A549 (cell line): ENCODE results near the gene SSX5.

ENCODE experiments used
- CEBPB ChIP-seq, 2 experiments: fragments of >200 bp in 1 of 2; sonication (Bioruptor Twin) in 1 of 2; formaldehyde crosslinking in 1 of 2; IDR thresholded peaks; 2 replicates each; pipeline ENCODE4 v1.6.1; 2012 to 2016
- TF ChIP-seq, protein P1 (sequence below): fragments of >200 bp; sonication (Bioruptor Twin); formaldehyde crosslinking; IDR thresholded peaks from 3 replicates; pipeline ENCODE4 v1.5.1; 2016

DNA sequence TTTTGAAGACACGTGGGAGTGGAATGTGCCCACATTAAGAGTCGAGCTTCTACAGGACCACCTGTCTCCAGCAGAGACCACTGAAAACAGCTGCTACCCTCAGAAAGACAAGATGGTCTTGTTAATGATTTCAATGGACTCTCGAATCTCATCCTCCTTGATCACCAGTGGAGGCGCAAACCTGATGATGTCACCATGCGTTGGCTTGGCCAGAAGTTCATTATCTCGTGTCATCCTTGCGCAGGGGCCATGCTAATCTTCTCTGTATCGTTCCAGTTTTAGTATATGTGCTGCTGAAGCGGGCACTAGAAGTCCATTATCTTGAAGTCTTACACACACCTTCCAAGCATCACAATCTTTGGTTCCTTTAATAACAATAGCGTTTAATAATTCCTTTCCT, 42.8 kb downstream of the SSX5 start:
- TF ChIP-seq CEBPB (IDR thresholded peaks at IDR 0.05), result no peak
- TF ChIP-seq, protein P1, sequence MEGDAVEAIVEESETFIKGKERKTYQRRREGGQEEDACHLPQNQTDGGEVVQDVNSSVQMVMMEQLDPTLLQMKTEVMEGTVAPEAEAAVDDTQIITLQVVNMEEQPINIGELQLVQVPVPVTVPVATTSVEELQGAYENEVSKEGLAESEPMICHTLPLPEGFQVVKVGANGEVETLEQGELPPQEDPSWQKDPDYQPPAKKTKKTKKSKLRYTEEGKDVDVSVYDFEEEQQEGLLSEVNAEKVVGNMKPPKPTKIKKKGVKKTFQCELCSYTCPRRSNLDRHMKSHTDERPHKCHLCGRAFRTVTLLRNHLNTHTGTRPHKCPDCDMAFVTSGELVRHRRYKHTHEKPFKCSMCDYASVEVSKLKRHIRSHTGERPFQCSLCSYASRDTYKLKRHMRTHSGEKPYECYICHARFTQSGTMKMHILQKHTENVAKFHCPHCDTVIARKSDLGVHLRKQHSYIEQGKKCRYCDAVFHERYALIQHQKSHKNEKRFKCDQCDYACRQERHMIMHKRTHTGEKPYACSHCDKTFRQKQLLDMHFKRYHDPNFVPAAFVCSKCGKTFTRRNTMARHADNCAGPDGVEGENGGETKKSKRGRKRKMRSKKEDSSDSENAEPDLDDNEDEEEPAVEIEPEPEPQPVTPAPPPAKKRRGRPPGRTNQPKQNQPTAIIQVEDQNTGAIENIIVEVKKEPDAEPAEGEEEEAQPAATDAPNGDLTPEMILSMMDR, result no peak
